SJCRH30 (cell line): ENCODE measurements around the gene TNIP1. TPM values are rescaled to one million over a fixed set of nuclear protein-coding genes. Genes with fewer than 3 reads are reported as not detected.

Experiments
- DNase-seq, 2 experiments: peaks; one replicate each; pipeline ENCODE4 v3.0.0-alpha.2; 2015 to 2020
- H3K27ac ChIP-seq: fragments of 250-450 bp; sonication (Bioruptor Pico); 2 replicates; pipeline ENCODE4 v1.5.1; 2020; ENCODE audit warnings: mild to moderate bottlenecking, moderate library complexity
- H3K27me3 ChIP-seq: fragments of 250-450 bp; sonication (Bioruptor Pico); 2 replicates; pipeline ENCODE4 v1.5.1; 2020; ENCODE audit warnings: mild to moderate bottlenecking, moderate library complexity
- H3K36me3 ChIP-seq: fragments of 250-450 bp; sonication (Bioruptor Pico); 2 replicates; pipeline ENCODE4 v1.5.1; 2020; ENCODE audit warnings: mild to moderate bottlenecking, moderate library complexity
- H3K4me1 ChIP-seq: fragments of 250-450 bp; sonication (Bioruptor Pico); 2 replicates; pipeline ENCODE4 v1.5.1; 2020; ENCODE audit warnings: mild to moderate bottlenecking, moderate library complexity
- H3K4me3 ChIP-seq: fragments of 250-450 bp; sonication (Bioruptor Pico); 2 replicates; pipeline ENCODE4 v1.5.1; 2020; ENCODE audit warnings: mild to moderate bottlenecking, moderate library complexity
- H3K9me3 ChIP-seq: fragments of 250-450 bp; sonication (Bioruptor Pico); replicated peaks from 2 replicates; pipeline ENCODE4 v1.5.1; 2020; ENCODE audit warnings: mild to moderate bottlenecking, moderate library complexity
- total RNA-seq: library from RNA; depleted of rRNA; stranded (reverse); fragments of >200 nt; shearing (Covaris generic); gene quantifications from 2 replicates; pipeline ENCODE4 v1.2.3, GENCODE V29; 2014

The TNIP1 gene
- total RNA-seq, 1 experiment from 2014 or later = 56.3 TPM

- Histone ChIP-seq H3K9me3 (no peaks in the 10 kb centered on the region), H3K27ac (no peak overlapping the region), H3K27me3 (no peaks in the 10 kb centered on the region), H3K36me3 (no peaks in the 10 kb centered on the region), H3K4me1 (no peaks in the 10 kb centered on the region), H3K4me3 (no peak overlapping the region)
- no peak for DNase-seq
Measured at GRCh38 chr5:151008210-151008491, 72.7 kb downstream of the TNIP1 start.

- no peak overlapping the region for H3K4me3 ChIP-seq
- H3K4me1 ChIP-seq = no peaks in the 10 kb centered on the region
- no peaks in the 10 kb centered on the region for H3K36me3 ChIP-seq
- H3K27me3 ChIP-seq = no peaks in the 10 kb centered on the region
- H3K27ac ChIP-seq = no peak overlapping the region
- H3K9me3 ChIP-seq = no peaks in the 10 kb centered on the region
- no peak for DNase-seq
Measured at GRCh38 chr5:151007430-151008209, 73.2 kb downstream of the TNIP1 start.

GRCh38 chr5:151006704-151007334 lies 74.0 kb downstream of the TNIP1 start:
- H3K4me3 ChIP-seq = no peak overlapping the region
- no peak overlapping the region for H3K27ac ChIP-seq
- H3K4me1 ChIP-seq = no peaks in the 10 kb centered on the region
- no peaks in the 10 kb centered on the region for H3K27me3 ChIP-seq
- no peaks in the 10 kb centered on the region for H3K36me3 ChIP-seq
- no peak for DNase-seq
- H3K9me3 ChIP-seq = no peaks in the 10 kb centered on the region

- no peaks in the 10 kb centered on the region for H3K36me3 ChIP-seq
- H3K27ac ChIP-seq = no peak overlapping the region
- H3K27me3 ChIP-seq = no peaks in the 10 kb centered on the region
- no peaks in the 10 kb centered on the region for H3K9me3 ChIP-seq
- H3K4me1 ChIP-seq = no peaks in the 10 kb centered on the region
- DNase-seq = no peak
- H3K4me3 ChIP-seq = no peak overlapping the region
Measured at GRCh38 chr5:151005950-151006576, 74.8 kb downstream of the TNIP1 start.

GRCh38 chr5:151005187-151005949 lies 75.5 kb downstream of the TNIP1 start:
- H3K4me3 ChIP-seq = no peak overlapping the region
- H3K27me3 ChIP-seq = no peaks in the 10 kb centered on the region
- H3K9me3 ChIP-seq = no peaks in the 10 kb centered on the region
- no peaks in the 10 kb centered on the region for H3K36me3 ChIP-seq
- no peak overlapping the region for H3K27ac ChIP-seq
- no peak for DNase-seq
- no peaks in the 10 kb centered on the region for H3K4me1 ChIP-seq

- DNase-seq = no peak
- no peak overlapping the region for H3K4me3 ChIP-seq
- no peaks in the 10 kb centered on the region for H3K4me1 ChIP-seq
- no peaks in the 10 kb centered on the region for H3K36me3 ChIP-seq
- no peaks in the 10 kb centered on the region for H3K9me3 ChIP-seq
- no peak overlapping the region for H3K27ac ChIP-seq
- H3K27me3 ChIP-seq = 0 out of 2 replicates have a peak, but pooled peaks cover 4% of the 10 kb centered on the region
Measured at GRCh38 chr5:151004499-151004898, 76.3 kb downstream of the TNIP1 start.

- H3K4me3 ChIP-seq = no peak overlapping the region
- DNase-seq = no peak
- no peaks in the 10 kb centered on the region for H3K9me3 ChIP-seq
- H3K4me1 ChIP-seq = no peaks in the 10 kb centered on the region
- no peak overlapping the region for H3K27ac ChIP-seq
- 0 out of 2 replicates have a peak, but pooled peaks cover 4% of the 10 kb centered on the region for H3K27me3 ChIP-seq
- no peaks in the 10 kb centered on the region for H3K36me3 ChIP-seq
Measured at GRCh38 chr5:151003503-151003860, 77.4 kb downstream of the TNIP1 start.

GRCh38 chr5:151002681-151003502 lies 77.9 kb downstream of the TNIP1 start:
- Histone ChIP-seq H3K4me3 (no peak overlapping the region), H3K36me3 (no peaks in the 10 kb centered on the region), H3K4me1 (no peaks in the 10 kb centered on the region), H3K9me3 (no peaks in the 10 kb centered on the region), H3K27me3 (0 out of 2 replicates have a peak, but pooled peaks cover 4% of the 10 kb centered on the region), H3K27ac (no peak overlapping the region)
- DNase-seq = no peak

- no peak overlapping the region for H3K4me3 ChIP-seq
- peak in 1 of 2 experiments; percentile 47 for DNase-seq
- H3K27me3 ChIP-seq = 0 out of 2 replicates have a peak, but pooled peaks cover 4% of the 10 kb centered on the region
- no peaks in the 10 kb centered on the region for H3K36me3 ChIP-seq
- H3K27ac ChIP-seq = no peak overlapping the region
- H3K9me3 ChIP-seq = no peaks in the 10 kb centered on the region
- H3K4me1 ChIP-seq = no peaks in the 10 kb centered on the region
Measured at GRCh38 chr5:151002250-151002649, 78.6 kb downstream of the TNIP1 start.

GRCh38 chr5:151001436-151001835 lies 79.4 kb downstream of the TNIP1 start:
- no peak for DNase-seq
- Histone ChIP-seq H3K27me3 (0 out of 2 replicates have a peak, but pooled peaks cover 4% of the 10 kb centered on the region), H3K4me3 (no peak overlapping the region), H3K36me3 (no peaks in the 10 kb centered on the region), H3K9me3 (no peaks in the 10 kb centered on the region), H3K4me1 (no peaks in the 10 kb centered on the region), H3K27ac (no peak overlapping the region)

GRCh38 chr5:150999704-151000442 lies 81.0 kb downstream of the TNIP1 start:
- Histone ChIP-seq H3K36me3 (no peaks in the 10 kb centered on the region), H3K4me3 (no peak overlapping the region), H3K27ac (no peak overlapping the region), H3K4me1 (no peaks in the 10 kb centered on the region), H3K9me3 (no peaks in the 10 kb centered on the region), H3K27me3 (0 out of 2 replicates have a peak, but pooled peaks cover 4% of the 10 kb centered on the region)
- DNase-seq = no peak

- DNase-seq = no peak
- Histone ChIP-seq H3K9me3 (0 out of 2 replicates have a peak, but pooled peaks cover 2% of the 10 kb centered on the region), H3K4me1 (no peaks in the 10 kb centered on the region), H3K4me3 (no peak overlapping the region), H3K27me3 (no peaks in the 10 kb centered on the region), H3K27ac (no peak overlapping the region), H3K36me3 (no peaks in the 10 kb centered on the region)
Measured at GRCh38 chr5:150993826-150994412, 86.9 kb downstream of the TNIP1 start.

- no peaks in the 10 kb centered on the region for H3K36me3 ChIP-seq
- no peak for DNase-seq
- H3K4me1 ChIP-seq = no peaks in the 10 kb centered on the region
- no peak overlapping the region for H3K4me3 ChIP-seq
- H3K27me3 ChIP-seq = no peaks in the 10 kb centered on the region
- H3K27ac ChIP-seq = no peak overlapping the region
- H3K9me3 ChIP-seq = 0 out of 2 replicates have a peak, but pooled peaks cover 2% of the 10 kb centered on the region
Measured at GRCh38 chr5:150993422-150993821, 87.4 kb downstream of the TNIP1 start.
